HG03432 (cell line): ENCODE measurements around the gene DGCR2.
"Not testable (repeated sequence)": the region's sequence is repeated elsewhere in the genome, so short reads cannot be mapped to it uniquely, and the experiment has no call there.

Source experiments
- ATAC-seq: cut with Tn5 transposase; IDR thresholded peaks from one replicate; pipeline ENCODE4 v1.9.1; 2021; ENCODE audit warnings: mild to moderate bottlenecking, moderate library complexity; ENCODE audit not compliant: unreplicated experiment

Gene DGCR2

GRCh38 chr22:19122143-19122751 lies at the start of gene DGCR2:
DGCR2 (minus strand) TSS chr22:19122412; CDS start chr22:19122206, 206 bp downstream.
- peak; percentile 84 for ATAC-seq

- no peak for ATAC-seq
These were observed 47.7 kb upstream of the DGCR2 start for GRCh38 chr22:19169947-19170318.

GRCh38 chr22:19169002-19169946 lies 47.1 kb upstream of the DGCR2 start:
- ATAC-seq, result no peak

GRCh38 chr22:19168088-19168890 lies 46.1 kb upstream of the DGCR2 start:
- ATAC-seq, result no peak

- no peak for ATAC-seq
These were observed 45.1 kb upstream of the DGCR2 start for GRCh38 chr22:19167106-19167869.

GRCh38 chr22:19166421-19166820 lies 44.2 kb upstream of the DGCR2 start:
- no peak for ATAC-seq

- ATAC-seq, result no peak
These were observed 42.2 kb upstream of the DGCR2 start for GRCh38 chr22:19164425-19164824.

- not testable (repeated sequence) for ATAC-seq
These were observed 36.4 kb upstream of the DGCR2 start for GRCh38 chr22:19158649-19159048.

GRCh38 chr22:19156109-19156508 lies 33.9 kb upstream of the DGCR2 start:
- not testable (repeated sequence) for ATAC-seq

- ATAC-seq, result no peak
These were observed 31.0 kb upstream of the DGCR2 start for GRCh38 chr22:19152942-19153883.

GRCh38 chr22:19151329-19152191 lies 29.3 kb upstream of the DGCR2 start:
- ATAC-seq, result no peak

- no peak for ATAC-seq
These were observed 28.5 kb upstream of the DGCR2 start for GRCh38 chr22:19150482-19151328.

GRCh38 chr22:19149991-19150390 lies 27.8 kb upstream of the DGCR2 start, which contains the start of gene GSC2:
GSC2 (minus strand) TSS chr22:19150292; CDS start chr22:19150283, 9 bp downstream.
- ATAC-seq, result no peak

- ATAC-seq, result no peak
These were observed 27.1 kb upstream of the DGCR2 start for GRCh38 chr22:19149047-19149883.

- ATAC-seq, result no peak
These were observed 26.3 kb upstream of the DGCR2 start for GRCh38 chr22:19148417-19149046.

- no peak for ATAC-seq
These were observed 25.1 kb upstream of the DGCR2 start for GRCh38 chr22:19147195-19147780.
